HG03520 (cell line): ENCODE measurements around the gene KBTBD3.

Experiments
- ATAC-seq: cut with Tn5 transposase; IDR thresholded peaks from one replicate; pipeline ENCODE4 v1.9.1; 2021; ENCODE audit warnings: mild to moderate bottlenecking, moderate library complexity; ENCODE audit not compliant: unreplicated experiment

Gene KBTBD3

GRCh38 chr11:106076919-106077608, at the start of gene KBTBD3:
Gene KBTBD3 (minus strand): TSS chr11:106077347. CDS start chr11:106059097, 18,250 bp downstream.
- peak; percentile 94 for ATAC-seq

- no peak for ATAC-seq
Observed at GRCh38 chr11:106121570-106122320, 44.6 kb upstream of the KBTBD3 start.

- no peak for ATAC-seq
Observed at GRCh38 chr11:106105986-106106385, 28.8 kb upstream of the KBTBD3 start.

- ATAC-seq, result no peak
Observed at GRCh38 chr11:106101819-106102218, 24.7 kb upstream of the KBTBD3 start.

GRCh38 chr11:106101370-106101769, 24.2 kb upstream of the KBTBD3 start:
- no peak for ATAC-seq

GRCh38 chr11:106098893-106099553, 21.9 kb upstream of the KBTBD3 start:
- ATAC-seq, result no peak

- ATAC-seq, result no peak
Observed at GRCh38 chr11:106092446-106092845, 15.3 kb upstream of the KBTBD3 start.

GRCh38 chr11:106091480-106092123, 14.5 kb upstream of the KBTBD3 start:
- peak; percentile 99 for ATAC-seq

GRCh38 chr11:106088896-106089295, 11.7 kb upstream of the KBTBD3 start:
- ATAC-seq, result no peak

GRCh38 chr11:106087815-106088435, 10.8 kb upstream of the KBTBD3 start:
- ATAC-seq, result no peak

- no peak for ATAC-seq
Observed at GRCh38 chr11:106086850-106087249, 9.7 kb upstream of the KBTBD3 start.

- ATAC-seq, result no peak
Observed at GRCh38 chr11:106086135-106086534, 9.0 kb upstream of the KBTBD3 start.

GRCh38 chr11:106082096-106082495, 4.9 kb upstream of the KBTBD3 start:
- ATAC-seq, result no peak

GRCh38 chr11:106077609-106078455, 685 bp upstream of the KBTBD3 start, which contains the start of gene AASDHPPT:
Gene AASDHPPT (plus strand): TSS chr11:106077662. CDS start chr11:106077711, 49 bp downstream.
- peak; percentile 17 for ATAC-seq

GRCh38 chr11:106076171-106076918, 802 bp downstream of the KBTBD3 start:
- ATAC-seq, result peak; percentile 0

GRCh38 chr11:106072804-106073203, 4.3 kb downstream of the KBTBD3 start:
- no peak for ATAC-seq

GRCh38 chr11:106070606-106071005, 6.5 kb downstream of the KBTBD3 start:
- no peak for ATAC-seq

GRCh38 chr11:106063009-106063408, 14.1 kb downstream of the KBTBD3 start:
- peak; percentile 77 for ATAC-seq
